Smooth muscle cell (in vitro differentiated cells): Measurements from ENCODE around the gene TRPV3. TPM values are rescaled to one million over a fixed set of nuclear protein-coding genes. Genes with fewer than 3 reads are reported as not detected.

Experiments
- DNase-seq: peaks from one replicate; lab custom pipeline; 2025; ENCODE audit not compliant: unreplicated experiment; lab: John Stamatoyannopoulos, UW
- H2AFZ ChIP-seq: fragments of 200-600 bp; sonication (generic); 2 replicates; pipeline ENCODE4 v1.6.0; 2016; ENCODE audit warnings: antibody characterized with exemption, low read depth, mild to moderate bottlenecking
- H3F3A ChIP-seq: fragments of 200-600 bp; sonication (generic); 2 replicates; pipeline ENCODE4 v1.6.0; 2017; ENCODE audit warnings: antibody characterized with exemption, low read depth
- H3K27ac ChIP-seq: fragments of 200-600 bp; sonication (generic); 2 replicates; pipeline ENCODE4 v1.5.1; 2016; ENCODE audit warnings: low read depth, mild to moderate bottlenecking
- H3K27me3 ChIP-seq: fragments of 200-600 bp; sonication (generic); 2 replicates; pipeline ENCODE4 v1.6.1; 2016; ENCODE audit warnings: low read depth, mild to moderate bottlenecking
- H3K36me3 ChIP-seq: fragments of 200-600 bp; sonication (generic); 2 replicates; pipeline ENCODE4 v1.5.1; 2016; ENCODE audit warnings: low read depth
- H3K4me1 ChIP-seq: fragments of 200-600 bp; sonication (generic); 2 replicates; pipeline ENCODE4 v1.5.1; 2016; ENCODE audit warnings: low read depth
- H3K4me2 ChIP-seq: fragments of 200-600 bp; sonication (generic); 2 replicates; pipeline ENCODE4 v1.6.0; 2016; ENCODE audit warnings: mild to moderate bottlenecking
- H3K4me3 ChIP-seq: fragments of 200-600 bp; sonication (generic); 2 replicates; pipeline ENCODE4 v1.5.1; 2016; ENCODE audit warnings: mild to moderate bottlenecking
- H3K79me2 ChIP-seq: fragments of 200-600 bp; sonication (generic); 2 replicates; pipeline ENCODE4 v1.6.0; 2016; ENCODE audit warnings: low read depth, mild to moderate bottlenecking
- H3K9ac ChIP-seq: fragments of 200-600 bp; sonication (generic); 2 replicates; pipeline ENCODE4 v1.6.0; 2016; ENCODE audit warnings: low read depth
- H3K9me3 ChIP-seq: fragments of 200-600 bp; sonication (generic); replicated peaks from 2 replicates; pipeline ENCODE4 v1.5.1; 2016; ENCODE audit warnings: low read depth
- H4K20me1 ChIP-seq: fragments of 200-600 bp; sonication (generic); 2 replicates; pipeline ENCODE4 v1.6.0; 2016; ENCODE audit warnings: low read depth
- WGBS: methylation state at CpG from one replicate; pipeline ENCODE4 v1.1.7; 2016; ENCODE audit warnings: low lambda C conversion rate; 5-methylcytosine and 5-hydroxymethylcytosine counted together
- polyA plus RNA-seq: library from polyadenylated mRNA; unstranded; fragments of >200 nt; fragmentation: Nextera tagmentation; extraction: Ambion mirVana; gene quantifications from 2 replicates; pipeline ENCODE4 v1.2.1, GENCODE V29; 2016
- total RNA-seq: library from RNA; depleted of rRNA; stranded (reverse); fragments of >200 nt; gene quantifications from 2 replicates; pipeline ENCODE4 v1.2.3, GENCODE V29; 2014
- TF ChIP-seq, protein P1 (sequence below): fragments of 200-600 bp; sonication (generic); IDR thresholded peaks from 2 replicates; pipeline ENCODE4 v1.5.1; 2017; ENCODE audit warnings: borderline replicate concordance, mild to moderate bottlenecking, antibody characterized with exemption; ENCODE audit not compliant: insufficient read depth, poor library complexity, severe bottlenecking

The TRPV3 gene
- total and polyA plus RNA-seq, 2 experiments from 2014 or later = 0.53 to 6.4 TPM

DNA sequence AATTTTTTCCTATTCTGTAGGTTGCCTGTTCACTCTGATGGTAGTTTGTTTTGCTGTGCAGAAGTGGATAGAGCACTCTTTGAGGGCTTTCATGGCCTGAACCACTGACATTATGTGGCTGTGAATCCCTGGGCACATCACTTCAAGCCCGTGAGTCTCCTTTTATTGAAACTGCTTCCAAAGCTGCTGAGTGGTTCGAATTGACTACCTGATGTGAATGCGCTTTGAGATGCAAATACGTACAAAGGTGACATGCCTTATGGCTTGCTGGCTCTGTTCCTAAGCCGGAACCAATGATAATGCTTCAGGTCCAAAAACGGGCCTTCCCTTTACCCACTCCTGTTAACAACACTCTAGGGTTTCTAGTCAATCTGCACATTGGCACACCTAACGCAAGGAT lies 47.5 kb downstream of the TRPV3 start:
- H4K20me1 ChIP-seq = no peaks in the 10 kb centered on the region
- H3K9ac ChIP-seq = no peak overlapping the region
- H3K79me2 ChIP-seq = no peaks in the 10 kb centered on the region
- peaks cover 11% of the 10 kb centered on the region for H3K4me1 ChIP-seq
- no peaks in the 10 kb centered on the region for H3F3A ChIP-seq
- no peak overlapping the region for H3K27ac ChIP-seq
- H2AFZ ChIP-seq = no peak overlapping the region
- 60% methylated on average over 7 of the region's 7 CpGs for WGBS
- no peaks in the 10 kb centered on the region for H3K9me3 ChIP-seq
- no peaks in the 10 kb centered on the region for H3K36me3 ChIP-seq
- TF ChIP-seq, protein P1, sequence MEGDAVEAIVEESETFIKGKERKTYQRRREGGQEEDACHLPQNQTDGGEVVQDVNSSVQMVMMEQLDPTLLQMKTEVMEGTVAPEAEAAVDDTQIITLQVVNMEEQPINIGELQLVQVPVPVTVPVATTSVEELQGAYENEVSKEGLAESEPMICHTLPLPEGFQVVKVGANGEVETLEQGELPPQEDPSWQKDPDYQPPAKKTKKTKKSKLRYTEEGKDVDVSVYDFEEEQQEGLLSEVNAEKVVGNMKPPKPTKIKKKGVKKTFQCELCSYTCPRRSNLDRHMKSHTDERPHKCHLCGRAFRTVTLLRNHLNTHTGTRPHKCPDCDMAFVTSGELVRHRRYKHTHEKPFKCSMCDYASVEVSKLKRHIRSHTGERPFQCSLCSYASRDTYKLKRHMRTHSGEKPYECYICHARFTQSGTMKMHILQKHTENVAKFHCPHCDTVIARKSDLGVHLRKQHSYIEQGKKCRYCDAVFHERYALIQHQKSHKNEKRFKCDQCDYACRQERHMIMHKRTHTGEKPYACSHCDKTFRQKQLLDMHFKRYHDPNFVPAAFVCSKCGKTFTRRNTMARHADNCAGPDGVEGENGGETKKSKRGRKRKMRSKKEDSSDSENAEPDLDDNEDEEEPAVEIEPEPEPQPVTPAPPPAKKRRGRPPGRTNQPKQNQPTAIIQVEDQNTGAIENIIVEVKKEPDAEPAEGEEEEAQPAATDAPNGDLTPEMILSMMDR = no peak
- no peak for DNase-seq
- H3K4me2 ChIP-seq = no peak overlapping the region
- no peaks in the 10 kb centered on the region for H3K27me3 ChIP-seq
- no peak overlapping the region for H3K4me3 ChIP-seq

DNA sequence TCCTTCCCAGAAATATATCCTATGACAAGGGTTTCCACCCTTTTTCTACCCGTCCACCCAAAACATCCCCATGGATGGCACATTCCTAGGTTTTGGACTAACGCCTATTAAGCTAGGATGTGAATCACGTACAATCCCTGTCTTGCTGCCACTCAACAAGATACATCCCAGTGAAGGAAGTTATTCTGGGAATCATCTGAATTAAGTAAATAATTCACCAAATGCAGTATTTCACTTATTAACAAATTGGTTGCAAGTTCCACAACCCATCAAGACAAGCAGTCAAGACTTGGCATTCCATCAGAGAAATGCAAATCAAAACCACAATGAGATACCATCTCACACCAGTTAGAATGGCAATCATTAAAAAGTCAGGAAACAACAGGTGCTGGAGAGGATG lies 49.7 kb downstream of the TRPV3 start:
- TF ChIP-seq, protein P1 = no peak
- Histone ChIP-seq H3K4me1 (peaks cover 7% of the 10 kb centered on the region), H3F3A (no peaks in the 10 kb centered on the region), H2AFZ (no peak overlapping the region), H3K79me2 (no peaks in the 10 kb centered on the region), H4K20me1 (no peaks in the 10 kb centered on the region), H3K27me3 (no peaks in the 10 kb centered on the region), H3K4me3 (no peak overlapping the region), H3K4me2 (no peak overlapping the region), H3K9me3 (no peaks in the 10 kb centered on the region), H3K36me3 (no peaks in the 10 kb centered on the region), H3K9ac (no peak overlapping the region), H3K27ac (no peak overlapping the region)
- no peak for DNase-seq
- WGBS = 84% methylated on average over 3 of the region's 3 CpGs

DNA sequence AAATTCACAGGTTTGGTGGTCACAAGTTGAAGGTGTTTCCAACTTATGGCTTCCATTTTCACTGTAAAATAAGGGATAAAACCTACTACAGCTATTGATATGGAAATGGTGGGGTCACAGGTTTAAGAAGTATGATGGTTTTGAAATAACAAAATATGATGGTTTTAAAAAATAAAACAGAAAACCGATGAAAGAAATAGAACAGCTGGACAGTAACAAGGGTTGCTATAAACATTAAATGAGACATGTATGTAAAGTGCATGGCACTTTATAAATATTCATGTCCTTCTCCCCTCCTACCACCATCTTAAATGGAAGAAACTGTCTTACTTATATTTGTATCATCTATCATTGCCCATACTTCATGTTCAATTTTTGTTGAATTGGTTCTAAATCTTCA lies 50.5 kb downstream of the TRPV3 start:
- H4K20me1 ChIP-seq = no peaks in the 10 kb centered on the region
- no peak overlapping the region for H3K27ac ChIP-seq
- no peaks in the 10 kb centered on the region for H3K79me2 ChIP-seq
- H2AFZ ChIP-seq = no peak overlapping the region
- H3K4me2 ChIP-seq = no peak overlapping the region
- H3K4me3 ChIP-seq = no peak overlapping the region
- H3K9me3 ChIP-seq = no peaks in the 10 kb centered on the region
- no peaks in the 10 kb centered on the region for H3K36me3 ChIP-seq
- H3K9ac ChIP-seq = no peak overlapping the region
- no peaks in the 10 kb centered on the region for H3K27me3 ChIP-seq
- no peaks in the 10 kb centered on the region for H3F3A ChIP-seq
- TF ChIP-seq, protein P1 = no peak
- no peak for DNase-seq
- 90% methylated on average over 1 of the region's 1 CpG for WGBS
- H3K4me1 ChIP-seq = no peaks in the 10 kb centered on the region

DNA sequence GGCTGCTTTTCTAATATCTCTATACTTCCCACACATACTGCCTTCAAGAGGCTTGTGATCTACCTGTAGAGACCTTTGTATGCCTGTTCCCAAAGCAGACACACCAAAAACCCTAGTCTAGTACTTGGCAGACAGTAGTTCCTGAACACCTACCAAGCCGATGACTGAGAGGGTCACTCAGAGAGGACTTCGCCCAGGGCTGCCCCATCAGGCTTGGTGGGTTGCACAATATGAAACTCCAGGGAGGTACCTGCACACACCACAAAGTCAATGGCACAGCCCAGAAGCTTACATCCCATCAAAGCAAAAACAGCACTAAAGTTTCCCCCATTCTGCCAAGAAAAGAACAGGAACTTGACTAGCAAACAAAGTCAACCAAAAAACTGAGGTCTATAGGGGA lies 51.6 kb downstream of the TRPV3 start:
- no peaks in the 10 kb centered on the region for H3F3A ChIP-seq

More for the DNA sequence above, 51.6 kb downstream of the TRPV3 start:
- no peaks in the 10 kb centered on the region for H3K36me3 ChIP-seq
- H2AFZ ChIP-seq = no peak overlapping the region
- no peak overlapping the region for H3K4me3 ChIP-seq
- no peaks in the 10 kb centered on the region for H3K9me3 ChIP-seq
- H3K4me2 ChIP-seq = no peak overlapping the region
- no peaks in the 10 kb centered on the region for H4K20me1 ChIP-seq
- H3K27ac ChIP-seq = no peak overlapping the region
- no peaks in the 10 kb centered on the region for H3K27me3 ChIP-seq
- no peak for DNase-seq
- WGBS = 100% methylated on average over 2 of the region's 2 CpGs
- no peaks in the 10 kb centered on the region for H3K79me2 ChIP-seq
- no peak overlapping the region for H3K9ac ChIP-seq
- TF ChIP-seq, protein P1 = no peak
- H3K4me1 ChIP-seq = no peaks in the 10 kb centered on the region
